AG04450 (cell line): ENCODE measurements around the gene SNHG17. TPM values are rescaled to one million over a fixed set of nuclear protein-coding genes. Genes with fewer than 3 reads are reported as not detected.

Experiments used
- CTCF ChIA-PET: fragments of 300-600, 350-600 bp; formaldehyde crosslinking; extraction: SDS; loops from one replicate; lab custom pipeline; 2022; ENCODE audit warnings: antibody characterized with exemption, inconsistent platforms; lab: Charles Lee
- POLR2A ChIA-PET: fragments of 350-600 bp; formaldehyde crosslinking; extraction: SDS; loops from one replicate; lab custom pipeline; 2021; ENCODE audit warnings: antibody characterized with exemption, inconsistent platforms; lab: Yijun Ruan, JAX
- DNase-seq: peaks from one replicate; pipeline ENCODE4 v3.0.0-alpha.2; 2011; ENCODE audit warnings: low read depth, low spot score
- H3K27ac ChIP-seq: one replicate; pipeline ENCODE4 v1.5.1; 2012; ENCODE audit warnings: low read depth, low read length, control low read depth
- H3K27me3 ChIP-seq: one replicate; pipeline ENCODE4 v1.6.0; 2012; ENCODE audit warnings: low read length; ENCODE audit not compliant: control insufficient read depth, insufficient read depth
- H3K4me3 ChIP-seq: 2 replicates; pipeline ENCODE4 v1.5.1; 2011; ENCODE audit warnings: mild to moderate bottlenecking, low read depth, low read length, control low read depth
- H3K9me3 ChIP-seq: 2 replicates; pipeline ENCODE4 v1.5.1; 2012; ENCODE audit warnings: low read length; ENCODE audit not compliant: control insufficient read depth, insufficient read depth
- polyA plus RNA-seq: library from polyadenylated mRNA; depleted of rRNA; stranded (reverse); fragments of >200 nt; gene quantifications from 2 replicates; pipeline ENCODE4 v1.2.3, GENCODE V29; 2011
- TF ChIP-seq, protein P1 (sequence below): IDR thresholded peaks from 2 replicates; pipeline ENCODE4 v1.5.1; 2011; ENCODE audit warnings: low read depth, low read length, control low read depth, inconsistent platforms

SNHG17 gene
- polyA plus RNA-seq, 1 experiment, result 14.4 TPM

DNA sequence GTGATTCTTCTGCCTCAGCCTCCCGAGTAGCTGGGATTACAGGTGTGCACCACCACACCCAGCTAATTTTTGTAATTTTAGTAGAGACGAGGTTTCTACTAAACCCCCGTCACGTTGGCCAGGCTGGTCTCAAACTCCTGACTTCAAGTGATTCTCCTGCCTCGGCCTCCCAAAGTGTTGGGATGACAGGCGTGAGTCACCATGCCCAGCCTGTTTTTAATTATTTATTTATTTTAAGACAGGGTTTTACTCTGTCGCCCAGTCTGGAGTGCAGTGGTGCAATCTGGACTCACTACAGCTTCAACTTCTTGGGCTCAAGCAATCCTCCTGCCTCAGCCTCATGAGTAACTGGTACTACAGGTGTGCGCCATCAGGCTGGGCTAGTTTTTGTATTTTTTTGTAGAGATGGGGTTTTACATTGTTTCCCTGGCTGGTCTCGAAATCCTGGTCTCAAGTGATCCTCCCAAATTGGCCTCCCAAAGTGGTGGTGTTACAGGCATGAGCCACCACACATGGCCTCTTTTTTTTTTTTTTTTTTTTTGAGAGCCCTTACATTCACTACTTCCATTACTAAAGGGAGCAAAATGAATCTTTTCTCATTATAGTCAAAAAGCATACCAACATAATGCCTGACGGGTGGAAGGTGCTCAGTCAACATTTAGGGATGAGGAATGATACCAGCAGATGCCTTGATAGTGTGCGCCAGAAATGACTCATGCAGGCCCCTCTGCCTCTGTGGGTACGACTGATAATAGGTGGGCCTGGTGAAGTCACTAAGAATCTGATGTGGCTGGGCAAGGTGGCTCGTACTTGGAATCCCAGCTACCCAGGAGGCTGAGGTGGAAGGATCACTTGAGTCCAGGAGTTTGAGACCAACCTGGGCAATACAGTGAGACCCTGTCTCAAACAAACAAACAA, 19.7 kb upstream of the SNHG17 start:
- no peaks in the 10 kb centered on the region for H3K27me3 ChIP-seq
- POLR2A ChIA-PET, result interaction anchor here (0.6 to 0.8 kb wide), 2 partner anchors 9 to 10 kb away, joined by 3 to 4 read pairs; no protein-coding TSS in a partner anchor
- no peak overlapping the region for H3K27ac ChIP-seq
- CTCF ChIA-PET, result interaction anchor here (1.4 to 3.1 kb wide), 2 partner anchors 8 to 20 kb away, joined by 5 to 11 read pairs; partner anchors contain the start of gene SNHG17
- DNase-seq, result no peak
- TF ChIP-seq, protein P1, sequence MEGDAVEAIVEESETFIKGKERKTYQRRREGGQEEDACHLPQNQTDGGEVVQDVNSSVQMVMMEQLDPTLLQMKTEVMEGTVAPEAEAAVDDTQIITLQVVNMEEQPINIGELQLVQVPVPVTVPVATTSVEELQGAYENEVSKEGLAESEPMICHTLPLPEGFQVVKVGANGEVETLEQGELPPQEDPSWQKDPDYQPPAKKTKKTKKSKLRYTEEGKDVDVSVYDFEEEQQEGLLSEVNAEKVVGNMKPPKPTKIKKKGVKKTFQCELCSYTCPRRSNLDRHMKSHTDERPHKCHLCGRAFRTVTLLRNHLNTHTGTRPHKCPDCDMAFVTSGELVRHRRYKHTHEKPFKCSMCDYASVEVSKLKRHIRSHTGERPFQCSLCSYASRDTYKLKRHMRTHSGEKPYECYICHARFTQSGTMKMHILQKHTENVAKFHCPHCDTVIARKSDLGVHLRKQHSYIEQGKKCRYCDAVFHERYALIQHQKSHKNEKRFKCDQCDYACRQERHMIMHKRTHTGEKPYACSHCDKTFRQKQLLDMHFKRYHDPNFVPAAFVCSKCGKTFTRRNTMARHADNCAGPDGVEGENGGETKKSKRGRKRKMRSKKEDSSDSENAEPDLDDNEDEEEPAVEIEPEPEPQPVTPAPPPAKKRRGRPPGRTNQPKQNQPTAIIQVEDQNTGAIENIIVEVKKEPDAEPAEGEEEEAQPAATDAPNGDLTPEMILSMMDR, result no peak
- no peaks in the 10 kb centered on the region for H3K9me3 ChIP-seq
- H3K4me3 ChIP-seq, result no peak overlapping the region

DNA sequence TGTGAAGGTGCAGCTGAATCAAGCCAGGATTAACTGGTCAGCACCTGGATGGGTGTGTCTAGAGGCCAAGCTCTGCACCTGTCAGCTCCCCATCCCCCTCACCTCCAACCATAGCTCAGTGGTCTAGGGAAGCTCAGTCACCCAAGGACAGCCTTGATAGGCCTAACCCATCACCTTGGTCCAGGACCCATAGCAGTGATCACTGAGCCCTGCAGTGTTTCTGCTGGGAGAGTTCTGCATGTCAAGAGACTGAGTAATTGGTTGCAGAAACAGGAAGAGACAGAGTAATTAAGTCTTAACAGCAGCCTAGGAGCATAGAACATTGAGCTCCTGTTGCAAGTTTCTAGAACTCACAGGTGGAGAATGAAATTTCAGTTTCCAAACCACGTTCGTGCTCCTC, 18.8 kb upstream of the SNHG17 start:
- DNase-seq, result no peak
- POLR2A ChIA-PET, result interaction anchor here (1.4 kb wide), 1 partner anchor 19 kb away, joined by 4 read pairs; the partner anchor contains the start of gene RALGAPB
- CTCF ChIA-PET, result interaction anchor here (3.1 kb wide), 1 partner anchor 19 kb away, joined by 11 read pairs; the partner anchor contains the start of gene SNHG17
- H3K4me3 ChIP-seq, result no peak overlapping the region
- no peaks in the 10 kb centered on the region for H3K9me3 ChIP-seq
- no peaks in the 10 kb centered on the region for H3K27me3 ChIP-seq
- TF ChIP-seq, protein P1, result no peak
- H3K27ac ChIP-seq, result no peak overlapping the region

DNA sequence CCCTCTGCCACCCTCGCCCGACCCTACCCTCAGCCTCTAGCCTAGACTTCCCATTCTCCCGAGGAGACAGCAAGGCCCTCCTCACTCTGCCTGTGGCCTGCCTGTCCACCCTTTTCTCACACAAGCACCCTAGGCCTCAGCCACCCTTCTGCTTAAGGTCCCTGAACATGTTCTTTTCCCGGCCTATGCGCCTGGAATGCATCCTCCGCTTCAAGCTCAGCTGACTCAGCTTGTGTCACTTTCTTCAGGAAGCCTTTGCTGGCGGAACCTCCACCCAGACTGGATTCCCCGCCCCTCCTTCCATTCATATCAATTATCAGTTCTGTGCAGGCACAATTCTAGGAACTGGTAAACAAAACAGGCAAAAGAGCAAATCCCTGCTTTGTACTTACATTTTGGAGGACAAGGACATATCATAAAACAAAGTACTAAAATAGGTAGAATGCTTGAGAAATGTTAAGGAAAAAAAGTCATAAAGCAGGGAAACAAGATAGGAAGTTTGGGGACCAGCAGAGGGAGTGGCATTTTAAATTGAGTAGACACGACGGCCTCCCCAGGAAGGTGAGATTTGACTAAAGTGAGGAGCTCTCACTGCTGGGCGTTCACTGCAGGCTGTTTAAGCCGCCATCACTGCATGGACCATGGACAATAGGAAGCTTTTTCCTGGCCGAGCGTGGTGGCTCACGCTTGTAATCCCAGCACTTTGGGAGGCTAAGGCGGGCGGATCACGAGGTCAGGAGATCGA, 17.9 kb upstream of the SNHG17 start:
- H3K27me3 ChIP-seq, result no peaks in the 10 kb centered on the region
- H3K9me3 ChIP-seq, result no peaks in the 10 kb centered on the region
- peak overlapping the region; percentile 52 for H3K27ac ChIP-seq
- TF ChIP-seq, protein P1, result no peak
- peak; percentile 33 for DNase-seq
- H3K4me3 ChIP-seq, result no peak overlapping the region
- ChIA-PET POLR2A (interaction anchor here (1.3 to 1.4 kb wide), 2 partner anchors 18 to 20 kb away, joined by 4 to 5 read pairs; partner anchors contain the start of genes RALGAPB and SNHG17), CTCF (interaction anchor here (0.7 to 3.1 kb wide), 3 partner anchors 12 to 19 kb away, joined by 3 to 11 read pairs (median 7); partner anchors contain the start of genes RALGAPB and SNHG17)

DNA sequence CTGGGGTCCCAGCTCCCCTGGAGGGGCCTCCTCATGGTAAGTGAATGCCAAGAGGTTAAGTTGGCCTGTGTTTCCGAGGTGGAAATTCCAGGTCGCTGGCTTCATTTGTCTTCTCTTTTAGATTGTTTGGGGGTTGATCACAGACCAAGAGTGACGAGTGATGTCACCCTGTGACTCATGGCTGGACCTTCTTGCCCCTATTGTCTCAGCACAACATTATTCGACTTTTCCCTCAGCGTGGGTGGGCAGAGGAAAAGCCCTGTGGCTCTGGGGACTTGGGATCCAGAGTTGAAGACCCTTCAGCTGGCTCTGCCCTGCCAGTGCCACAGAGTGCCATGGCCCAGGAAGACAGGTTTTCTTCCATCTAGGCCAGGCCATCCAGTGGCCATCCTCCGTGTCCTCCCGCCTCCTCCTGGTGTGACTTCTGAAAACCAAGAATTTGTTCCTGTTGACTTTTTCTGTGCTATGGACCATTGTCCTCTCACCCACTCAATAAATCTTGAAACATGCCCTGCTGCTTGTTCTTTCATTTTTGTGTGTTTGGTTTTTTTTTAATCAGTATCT, 15.4 kb upstream of the SNHG17 start:
- no peak for DNase-seq
- ChIA-PET POLR2A (interaction anchor here (0.6 kb wide), 1 partner anchor 18 kb away, joined by 4 read pairs; no protein-coding TSS in a partner anchor), CTCF (no interaction called here)
- Histone ChIP-seq H3K9me3 (peaks cover 4% of the 10 kb centered on the region; the same call in 1 of the 2 replicates), H3K27me3 (no peaks in the 10 kb centered on the region), H3K4me3 (no peak overlapping the region), H3K27ac (no peak overlapping the region)
- TF ChIP-seq, protein P1, result no peak
